Activated T-helper 1 cell treated with anti-CD3 and anti-CD28 coated beads, Interleukin-2, amount 50 U/mL, for 16 hours (primary cell): ENCODE data around the gene DAGLA.
"Not testable (repeated sequence)": the region's sequence is repeated elsewhere in the genome, so short reads cannot be mapped to it uniquely, and the experiment has no call there.

Experiments used
- DNase-seq, 2 donors: peaks; one replicate each; pipeline ENCODE4 v3.0.0-alpha.2; 2020; ENCODE audit warnings: low read depth in 1 of 2, low spot score in 1 of 2

Gene DAGLA

GRCh38 chr11:61666684-61667297 is 13.4 kb upstream of the DAGLA start:
- DNase-seq: no peak

- no peak for DNase-seq
These were observed 12.4 kb upstream of the DAGLA start for GRCh38 chr11:61667684-61668305.

GRCh38 chr11:61669417-61669816 is 10.8 kb upstream of the DAGLA start:
- DNase-seq: no peak

- no peak for DNase-seq
These were observed 9.6 kb upstream of the DAGLA start for GRCh38 chr11:61670626-61671025.

- DNase-seq: no peak
These were observed 8.7 kb upstream of the DAGLA start for GRCh38 chr11:61671527-61671926.

GRCh38 chr11:61673946-61674467 is 6.2 kb upstream of the DAGLA start:
- not testable (repeated sequence) for DNase-seq

- no peak for DNase-seq
These were observed 4.4 kb upstream of the DAGLA start for GRCh38 chr11:61675826-61676225.

GRCh38 chr11:61679296-61679695 is 895 bp upstream of the DAGLA start:
- DNase-seq: no peak

GRCh38 chr11:61680622-61681221 is 531 bp downstream of the DAGLA start:
- no peak for DNase-seq

GRCh38 chr11:61682093-61682732 is 2.0 kb downstream of the DAGLA start:
- DNase-seq: no peak

GRCh38 chr11:61682906-61683675 is 2.9 kb downstream of the DAGLA start:
- DNase-seq: no peak

- DNase-seq: no peak
These were observed 4.0 kb downstream of the DAGLA start for GRCh38 chr11:61683961-61684869.

GRCh38 chr11:61684870-61685616 is 4.9 kb downstream of the DAGLA start:
- DNase-seq: no peak

- DNase-seq: no peak
These were observed 5.4 kb downstream of the DAGLA start for GRCh38 chr11:61685617-61685967.

- no peak for DNase-seq
These were observed 5.9 kb downstream of the DAGLA start for GRCh38 chr11:61686066-61686465.

GRCh38 chr11:61686469-61686868 is 6.3 kb downstream of the DAGLA start:
- no peak for DNase-seq

- DNase-seq: no peak
These were observed 7.2 kb downstream of the DAGLA start for GRCh38 chr11:61687420-61687819.

GRCh38 chr11:61688365-61689163 is 8.4 kb downstream of the DAGLA start:
- DNase-seq: no peak

- no peak for DNase-seq
These were observed 8.9 kb downstream of the DAGLA start for GRCh38 chr11:61689164-61689496.
